Fibroblast of gingiva (primary cell): ENCODE measurements around the gene YIPF3.
"Not testable (repeated sequence)": the region's sequence is repeated elsewhere in the genome, so short reads cannot be mapped to it uniquely, and the experiment has no call there.

Experiments
- DNase-seq: peaks from one replicate; pipeline ENCODE4 v3.0.0-alpha.2; 2011; ENCODE audit warnings: low read depth

YIPF3 gene

GRCh38 chr6:43509142-43509983 is 7.4 kb downstream of the YIPF3 start:
- no peak for DNase-seq

- no peak for DNase-seq
Observed at GRCh38 chr6:43508481-43509141, 8.1 kb downstream of the YIPF3 start.

GRCh38 chr6:43506667-43507471 is 9.9 kb downstream of the YIPF3 start:
- peak; percentile 72 for DNase-seq

- no peak for DNase-seq
Observed at GRCh38 chr6:43506171-43506570, 10.6 kb downstream of the YIPF3 start.

- DNase-seq = no peak
Observed at GRCh38 chr6:43505718-43506117, 11.0 kb downstream of the YIPF3 start.

GRCh38 chr6:43504756-43505593 is 11.8 kb downstream of the YIPF3 start:
- DNase-seq = no peak

- DNase-seq = no peak
Observed at GRCh38 chr6:43503443-43503842, 13.3 kb downstream of the YIPF3 start.

- no peak for DNase-seq
Observed at GRCh38 chr6:43502666-43503065, 14.1 kb downstream of the YIPF3 start.

- no peak for DNase-seq
Observed at GRCh38 chr6:43500921-43501320, 15.8 kb downstream of the YIPF3 start.

- no peak for DNase-seq
Observed at GRCh38 chr6:43499028-43499815, 17.5 kb downstream of the YIPF3 start.

- DNase-seq = not testable (repeated sequence)
Observed at GRCh38 chr6:43498291-43498690, 18.4 kb downstream of the YIPF3 start.

- no peak for DNase-seq
Observed at GRCh38 chr6:43497689-43498088, 19.0 kb downstream of the YIPF3 start.

GRCh38 chr6:43497129-43497396 is 19.7 kb downstream of the YIPF3 start:
- DNase-seq = no peak

GRCh38 chr6:43496370-43497128 is 20.2 kb downstream of the YIPF3 start:
- DNase-seq = peak; percentile 35

GRCh38 chr6:43495409-43495941 is 21.3 kb downstream of the YIPF3 start:
- DNase-seq = peak; percentile 27

- no peak for DNase-seq
Observed at GRCh38 chr6:43494766-43495165, 22.0 kb downstream of the YIPF3 start.

- no peak for DNase-seq
Observed at GRCh38 chr6:43494321-43494720, 22.4 kb downstream of the YIPF3 start.

GRCh38 chr6:43493833-43494232 is 22.9 kb downstream of the YIPF3 start:
- no peak for DNase-seq

GRCh38 chr6:43493230-43493629 is 23.5 kb downstream of the YIPF3 start:
- no peak for DNase-seq

- peak; percentile 22 for DNase-seq
Observed at GRCh38 chr6:43492673-43493072, 24.1 kb downstream of the YIPF3 start.
